Hematopoietic multipotent progenitor cell treated with erythropoietin and hydrocortisone succinate and interleukin-3 and kit ligand, for 8 days (in vitro differentiated cells): ENCODE results near the gene KCNA4.
"Not testable (repeated sequence)": the region's sequence is repeated elsewhere in the genome, so short reads cannot be mapped to it uniquely, and the experiment has no call there.

Experiments
- DNase-seq: peaks from one replicate; pipeline ENCODE4 v3.0.0-alpha.2; 2015

Gene KCNA4

DNA sequence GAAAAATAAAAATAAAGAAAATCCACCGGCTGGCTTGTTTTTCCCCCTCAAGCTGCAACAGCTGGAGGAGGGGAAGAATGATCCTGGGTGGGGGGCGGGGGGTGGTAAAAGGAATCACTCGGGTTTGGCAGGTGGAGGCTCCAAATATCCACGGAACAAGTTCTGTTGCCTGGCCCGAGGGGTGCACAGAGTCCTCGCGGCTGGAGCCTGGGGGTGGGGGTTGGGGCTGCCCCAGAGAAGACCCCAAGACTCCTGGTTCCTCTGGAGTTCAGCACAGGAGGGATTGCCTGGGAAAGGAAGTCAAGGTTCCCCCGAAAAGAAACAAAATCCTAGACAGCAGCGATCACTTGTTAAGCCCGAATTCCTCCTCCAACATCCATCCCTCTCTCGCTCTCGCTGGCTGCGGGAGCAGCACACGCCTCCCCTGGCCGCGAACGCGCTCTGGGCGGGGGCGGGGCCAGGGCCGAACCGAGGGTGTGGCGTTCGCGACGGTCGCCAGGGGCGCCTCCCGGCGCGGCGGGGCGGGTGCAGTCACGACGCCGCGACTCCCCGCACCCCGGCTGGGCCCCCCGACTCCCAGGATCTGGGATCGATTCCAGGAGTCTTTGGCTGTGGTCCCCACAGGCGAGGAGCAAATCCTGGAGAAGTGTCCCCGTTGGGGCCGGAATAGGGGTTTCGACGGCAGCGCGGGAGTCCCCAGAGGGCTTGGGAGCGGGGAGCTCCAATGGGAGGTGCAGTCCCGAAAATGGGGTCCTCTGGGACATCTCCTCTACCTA, at the start of gene KCNA4:
KCNA4 (minus strand) TSS at position 443 of the 776 bp plus-strand sequence. CDS start 4,352 bp downstream, outside the sequence.
- DNase-seq = no peak

DNA sequence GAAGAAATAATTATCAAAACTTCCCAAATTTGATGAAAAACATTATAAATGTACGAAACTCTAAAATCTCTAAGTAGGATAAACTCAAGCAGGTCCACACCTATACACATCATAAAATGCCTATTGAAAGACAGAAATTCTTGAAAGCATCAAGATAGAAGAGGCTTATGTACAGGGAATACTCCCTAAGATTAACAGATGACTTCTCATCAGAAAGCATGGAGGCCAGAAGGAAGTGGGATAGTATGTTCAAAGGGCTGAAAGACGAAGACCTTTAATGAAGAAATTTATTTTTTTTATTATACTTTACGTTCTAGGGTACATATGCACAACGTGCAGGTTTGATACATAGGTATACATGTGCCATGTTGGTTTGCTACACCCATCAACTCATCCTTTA, 45.3 kb upstream of the KCNA4 start:
- DNase-seq = no peak

DNA sequence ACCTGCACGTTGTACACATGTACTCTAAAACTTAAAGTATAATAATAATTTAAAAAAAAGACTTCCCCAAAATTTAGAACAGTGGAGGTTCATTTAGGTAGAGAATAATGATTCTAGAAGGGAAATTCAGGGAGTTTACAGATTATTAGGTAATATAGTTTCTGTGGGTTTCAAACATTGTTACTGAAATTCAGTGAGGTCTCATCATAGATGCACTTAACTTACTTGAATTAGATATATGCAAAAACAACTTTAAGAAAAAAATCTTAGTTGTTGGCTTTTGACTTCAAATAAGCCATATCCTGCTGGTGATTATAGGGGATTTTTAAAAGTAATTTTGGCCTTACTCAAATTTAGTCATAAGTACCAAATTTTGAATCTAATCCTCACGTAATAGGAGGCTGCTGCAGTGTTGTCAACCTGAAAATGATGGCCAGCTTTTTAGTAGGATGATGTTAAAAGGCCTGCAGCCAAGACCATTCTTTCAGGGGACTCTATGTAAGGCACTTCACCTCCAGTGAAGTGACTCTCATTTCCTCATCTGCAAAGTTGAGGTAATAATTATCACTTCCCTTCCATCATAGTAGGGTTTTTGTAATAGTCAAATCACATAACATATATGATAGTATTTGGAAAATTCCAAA, 42.5 kb upstream of the KCNA4 start:
- DNase-seq = no peak

DNA sequence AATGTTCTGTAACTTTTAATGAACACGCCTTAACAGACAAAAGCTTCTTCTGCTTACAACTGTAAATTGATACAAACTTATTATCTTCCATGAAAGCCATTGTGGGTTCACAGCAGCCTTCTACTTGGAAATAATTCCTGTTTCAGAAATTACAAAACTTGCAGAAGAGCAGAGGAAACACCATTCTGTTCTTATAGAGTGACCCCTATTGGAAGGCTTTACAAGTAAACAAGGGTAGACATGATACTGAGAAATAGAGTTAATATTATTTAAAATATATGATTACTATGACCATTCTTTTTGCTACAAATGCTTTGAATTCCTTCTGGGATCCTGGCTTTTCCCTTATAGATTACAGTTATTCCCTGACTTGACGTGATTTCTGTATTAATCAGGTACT, 32.4 kb upstream of the KCNA4 start:
- no peak for DNase-seq

DNA sequence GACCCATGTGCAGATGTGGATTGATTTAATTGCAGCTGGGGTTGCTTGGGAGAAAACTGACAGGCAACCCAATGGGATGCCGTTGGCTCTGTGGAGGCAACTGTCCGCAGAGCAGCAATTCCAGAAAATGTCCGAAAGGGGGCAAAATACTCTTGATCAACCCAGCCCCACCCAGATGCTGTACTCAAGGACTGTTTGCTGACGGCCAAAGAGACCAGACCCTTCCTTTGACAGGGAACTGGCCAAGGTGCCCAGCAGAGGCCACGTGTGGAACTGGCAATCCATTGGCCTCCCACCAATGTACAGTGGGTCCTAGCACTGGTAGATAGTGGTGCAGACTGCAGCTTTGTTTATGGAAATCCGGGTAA, 29.7 kb upstream of the KCNA4 start:
- no peak for DNase-seq

DNA sequence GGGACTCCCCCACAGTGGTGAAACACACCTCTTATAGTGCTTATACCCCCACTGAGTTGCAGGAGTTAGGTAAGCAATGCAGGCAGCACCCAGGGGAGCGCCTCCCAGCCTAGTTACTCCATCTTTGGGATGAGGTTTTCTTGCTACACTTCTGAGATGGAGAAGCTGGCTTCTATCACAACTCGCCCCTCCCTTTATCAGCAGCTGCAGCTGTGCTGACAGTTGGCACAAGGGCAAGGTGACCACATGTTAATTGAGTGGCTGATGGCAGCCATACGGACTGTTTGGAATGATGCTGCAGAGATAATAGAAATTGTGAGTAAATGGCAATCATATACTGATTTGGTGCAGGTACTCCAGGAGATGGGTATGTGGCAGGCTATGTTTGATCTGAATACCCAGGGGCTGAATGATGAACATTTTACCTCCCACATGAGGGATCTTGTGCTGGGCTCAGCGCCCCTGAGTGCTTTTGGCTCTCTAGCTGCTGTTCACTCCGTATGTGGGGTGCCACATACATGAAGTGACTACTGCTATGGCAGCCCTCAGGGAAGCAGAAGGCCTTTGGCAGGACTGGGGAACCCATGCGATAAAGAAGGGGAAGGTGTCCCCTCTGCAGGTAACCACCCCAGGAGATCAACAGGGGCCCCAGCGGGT, 29.2 kb upstream of the KCNA4 start:
- peak; percentile 6 for DNase-seq

DNA sequence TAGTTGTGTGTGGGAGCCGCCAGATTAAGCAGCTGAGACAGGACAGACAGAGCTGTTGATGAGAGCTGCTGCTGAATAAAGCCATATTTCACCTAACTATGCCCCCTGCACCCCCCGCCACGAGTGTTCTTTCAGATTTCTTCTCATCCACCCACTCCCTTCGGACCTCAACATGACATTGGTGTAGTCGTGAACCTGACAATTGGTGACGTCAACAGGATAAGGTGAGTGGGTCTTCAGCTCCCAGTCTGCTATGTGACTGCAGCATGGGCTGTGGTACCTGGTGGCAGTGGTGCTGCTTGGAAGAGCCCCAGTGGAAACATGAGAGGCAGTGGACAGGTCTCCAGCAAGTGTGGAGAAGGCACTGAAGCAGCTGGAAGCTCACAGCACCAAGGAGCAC, 28.3 kb upstream of the KCNA4 start:
- DNase-seq = no peak

DNA sequence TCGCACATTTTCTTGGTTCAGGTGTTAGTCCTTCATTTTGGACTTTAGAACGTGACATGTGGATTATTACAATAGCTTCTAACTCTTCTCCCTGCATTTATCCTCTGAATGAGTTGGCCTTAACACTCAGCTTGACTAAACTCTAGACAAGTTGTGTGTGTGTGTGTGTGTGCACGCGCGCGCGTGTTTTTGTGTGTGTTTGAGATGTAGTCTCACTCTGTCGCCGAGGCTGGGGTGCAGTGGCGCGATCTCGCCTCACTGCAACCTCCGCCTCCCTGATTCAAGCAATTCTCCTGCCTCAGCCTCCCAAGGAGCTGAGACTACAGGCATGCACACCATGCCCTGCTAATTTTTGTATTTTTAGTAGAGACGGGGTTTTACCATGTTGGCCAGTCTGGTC, 24.3 kb upstream of the KCNA4 start:
- DNase-seq = no peak

DNA sequence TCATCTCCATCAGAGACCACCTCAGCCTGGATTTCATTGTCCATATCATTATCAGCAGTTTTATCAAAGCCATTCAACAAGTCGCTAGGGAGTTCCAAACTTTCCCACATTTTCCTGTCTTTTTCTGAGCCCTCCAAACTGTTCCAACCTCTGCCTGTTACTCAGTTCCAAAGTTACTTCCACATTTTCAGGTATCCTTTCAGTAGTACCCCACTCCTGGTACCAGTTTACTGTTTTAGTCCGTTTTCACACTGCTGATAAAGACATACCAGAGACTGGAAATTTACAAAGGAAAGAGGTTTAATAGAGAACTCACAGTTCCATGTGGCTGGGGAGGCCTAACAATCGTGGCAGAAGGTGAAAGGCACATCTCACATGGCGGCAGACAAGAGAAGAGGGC, 17.9 kb upstream of the KCNA4 start:
- not testable (repeated sequence) for DNase-seq

DNA sequence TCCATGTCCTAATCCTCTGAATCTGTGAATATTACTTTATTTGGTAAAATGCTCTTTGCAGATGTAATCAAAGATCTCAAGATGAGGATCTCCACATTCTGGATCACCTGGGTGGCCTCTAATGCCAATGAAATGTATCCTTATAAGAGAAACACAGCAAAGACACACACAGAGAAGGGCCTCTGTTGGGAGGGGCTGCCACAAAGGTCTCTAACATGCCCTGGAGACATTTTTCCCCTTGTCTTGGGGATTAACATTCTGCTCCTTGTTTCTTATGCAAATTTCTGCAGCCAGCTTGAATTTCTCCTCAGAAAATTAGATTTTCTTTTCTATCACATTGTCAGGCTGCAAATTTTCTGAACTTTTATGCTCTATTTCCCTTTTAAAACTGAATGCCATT, 17.3 kb upstream of the KCNA4 start:
- not testable (repeated sequence) for DNase-seq

DNA sequence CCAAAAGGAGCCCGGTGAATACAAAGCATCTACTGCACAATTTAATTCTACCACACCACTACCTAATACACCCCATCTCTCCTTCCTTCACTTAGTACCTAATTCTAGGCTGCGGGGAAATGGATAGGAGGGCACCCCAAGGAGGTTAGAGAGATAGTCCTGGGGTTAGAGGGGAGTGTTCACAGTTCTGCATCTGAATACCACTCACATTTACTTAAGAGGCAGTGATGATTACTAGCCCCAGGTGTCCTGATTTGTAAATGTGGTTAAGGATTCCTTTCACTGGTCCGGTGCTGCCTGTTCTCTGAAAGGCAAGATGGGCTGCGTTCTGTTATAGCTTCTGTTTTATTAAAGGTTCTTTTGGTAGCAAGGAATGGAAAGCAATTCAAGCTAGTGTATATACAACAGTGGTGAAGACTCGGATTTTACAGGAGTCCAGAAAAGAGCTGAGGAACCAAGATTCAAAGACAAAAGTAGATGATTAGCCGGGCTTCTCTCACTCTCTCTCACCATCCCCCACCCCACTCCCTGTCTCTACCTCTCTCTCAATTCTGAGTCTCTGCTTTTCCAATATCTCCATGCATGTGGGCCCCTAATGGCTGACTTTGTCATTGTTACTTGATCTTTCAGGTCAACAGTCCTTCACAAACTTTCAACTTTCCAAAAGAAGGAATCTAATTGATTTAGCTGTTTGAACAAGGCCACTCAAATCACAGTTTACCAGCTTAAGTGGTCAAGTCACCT, 8.7 kb upstream of the KCNA4 start:
- DNase-seq = no peak

DNA sequence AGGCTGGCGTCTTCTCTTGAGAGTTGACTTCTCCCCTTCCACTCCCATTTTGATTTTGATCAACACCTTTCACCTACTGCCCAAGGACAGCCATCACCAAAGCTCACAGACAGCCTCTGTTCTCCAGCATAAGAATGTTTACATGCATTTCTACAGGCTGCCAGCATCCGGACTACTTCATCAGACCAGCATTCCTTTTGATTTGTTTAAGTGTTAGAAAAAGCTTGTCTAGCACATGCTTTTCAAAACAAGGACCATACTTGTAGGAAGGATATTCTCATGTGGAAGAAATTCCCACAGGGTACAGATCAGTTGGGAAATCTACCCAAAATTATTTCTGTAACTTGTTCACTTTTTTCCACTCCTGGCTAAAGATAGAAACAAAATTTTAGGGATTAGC, 6.2 kb upstream of the KCNA4 start:
- no peak for DNase-seq

DNA sequence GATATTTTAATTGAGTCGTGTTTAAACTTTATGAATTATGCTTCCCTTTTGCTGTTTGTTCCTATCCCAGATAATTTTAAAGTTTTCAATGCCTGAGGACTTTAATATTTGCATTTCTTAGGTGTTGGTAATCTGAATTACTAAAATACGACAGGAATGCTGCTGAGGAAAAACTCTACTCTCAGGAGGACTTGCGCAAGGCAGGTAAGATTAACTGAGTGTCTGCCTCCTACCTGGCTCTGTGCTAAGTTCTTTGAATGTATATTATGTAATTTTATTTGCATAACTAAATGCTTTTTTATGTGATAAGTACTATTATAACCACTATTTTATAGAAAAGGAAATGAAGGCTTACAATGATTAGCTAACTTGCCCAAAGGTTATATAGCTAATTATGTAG, 2.7 kb upstream of the KCNA4 start:
- no peak for DNase-seq

DNA sequence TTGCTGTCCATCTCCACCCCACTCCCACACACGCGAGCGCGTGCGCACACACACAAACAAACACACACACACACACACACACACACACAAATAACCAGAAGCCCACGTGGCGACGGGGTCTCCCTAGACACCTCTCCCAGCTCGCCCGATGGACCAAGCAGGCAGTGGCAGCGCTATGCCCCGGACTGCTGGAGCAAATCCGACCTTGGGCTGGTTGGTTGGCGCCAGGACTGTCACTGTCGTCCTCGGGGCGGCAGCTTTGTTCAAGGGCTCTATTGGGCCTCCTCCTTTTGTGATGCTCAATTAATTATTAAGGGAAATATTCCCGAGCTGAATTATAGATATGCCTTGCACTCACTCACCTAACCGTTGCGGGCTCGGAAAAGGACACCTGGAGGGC, 1.7 kb upstream of the KCNA4 start:
- DNase-seq = no peak

DNA sequence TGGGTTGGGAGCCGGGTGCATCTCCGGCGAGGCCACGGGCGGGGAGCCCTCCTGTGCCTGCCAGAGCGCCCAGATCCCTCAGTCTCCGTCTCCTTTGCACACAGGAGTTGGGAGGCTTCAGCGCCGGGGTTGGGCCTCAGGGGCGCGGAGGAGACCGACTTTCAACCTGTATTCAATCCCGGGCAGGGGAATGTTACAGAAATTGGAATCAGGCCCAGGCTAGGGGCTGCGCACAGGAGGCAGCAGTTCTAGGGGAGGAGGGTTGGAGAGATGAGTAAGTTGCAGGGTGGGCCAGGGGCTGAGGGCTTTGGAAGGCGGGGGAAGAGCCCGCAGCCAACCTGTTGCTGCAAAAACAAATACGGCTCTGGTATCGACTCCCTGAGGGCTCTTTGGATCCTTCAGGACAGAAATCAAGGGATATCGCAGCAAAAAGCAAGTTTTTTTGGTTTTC, 640 bp upstream of the KCNA4 start:
- no peak for DNase-seq

DNA sequence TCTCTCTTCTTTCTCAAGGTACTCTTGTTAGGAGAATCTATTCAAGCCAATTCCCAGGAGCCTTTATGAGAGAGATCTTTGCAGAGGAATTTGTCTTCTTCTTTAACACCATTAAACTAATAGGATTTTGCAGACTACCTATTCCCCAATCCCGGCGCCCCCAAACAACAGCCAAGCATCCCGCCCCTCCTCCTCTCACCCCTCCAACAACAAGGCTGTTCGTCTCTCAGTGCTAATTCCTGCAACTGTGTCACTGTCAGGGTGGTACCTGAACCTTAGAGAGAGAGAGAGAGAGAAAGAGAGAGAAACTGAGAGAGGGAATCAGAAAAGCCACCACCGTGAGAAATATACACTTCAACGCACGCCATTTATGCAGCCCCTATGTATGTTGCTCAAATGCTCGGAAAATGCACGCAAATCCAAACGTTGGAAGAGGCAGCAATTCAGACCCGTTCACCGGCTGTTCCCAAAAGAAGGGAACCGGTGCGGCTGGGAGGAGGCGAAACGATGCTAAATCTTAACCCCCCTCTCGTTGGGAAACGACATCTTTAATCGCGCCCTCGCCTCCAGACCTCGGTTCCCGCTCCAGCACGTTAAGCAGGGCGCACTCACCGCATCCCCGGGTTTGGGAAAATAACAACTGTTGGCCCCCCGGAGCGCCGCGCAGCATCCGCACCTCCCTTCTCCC, 961 bp downstream of the KCNA4 start:
- DNase-seq = no peak

DNA sequence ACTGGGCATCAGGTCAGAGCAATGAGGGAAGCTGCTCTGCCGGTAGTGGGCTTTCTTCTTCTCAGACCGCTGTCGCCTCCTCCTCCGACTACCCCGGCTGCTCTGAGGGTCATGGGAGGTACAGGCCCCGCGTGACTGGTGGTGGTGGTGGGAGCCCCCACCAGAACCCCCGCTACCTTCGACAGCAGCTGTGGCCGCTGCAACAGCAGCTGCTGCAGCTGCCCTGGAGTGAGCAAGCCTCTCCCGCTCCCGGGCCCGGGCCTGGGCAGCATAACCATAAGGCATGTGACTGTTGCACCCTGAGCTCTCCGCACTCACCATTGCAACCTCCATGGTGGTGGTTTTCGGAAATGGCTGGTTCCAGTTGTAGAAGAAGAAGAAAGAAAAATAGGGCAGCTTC, 4.5 kb downstream of the KCNA4 start:
- DNase-seq = no peak

DNA sequence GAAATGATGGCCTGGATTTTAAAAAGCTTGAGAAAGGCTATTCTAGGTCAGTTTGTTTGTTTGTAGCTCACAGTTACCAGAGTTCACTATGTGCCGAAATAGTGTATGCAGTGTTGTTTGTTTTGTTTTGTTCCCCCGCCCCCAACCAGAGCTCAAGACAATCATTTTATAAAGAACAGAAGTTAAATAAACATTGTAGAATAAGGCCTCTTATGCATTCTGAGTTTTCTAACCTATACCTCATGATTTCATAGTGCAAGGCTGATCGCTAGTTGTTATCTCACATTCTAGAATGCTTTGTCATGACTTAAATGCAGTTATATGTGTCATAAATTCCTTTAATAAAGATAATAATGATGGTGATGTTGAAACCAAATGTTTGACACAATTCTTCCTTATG, 7.8 kb downstream of the KCNA4 start:
- no peak for DNase-seq

DNA sequence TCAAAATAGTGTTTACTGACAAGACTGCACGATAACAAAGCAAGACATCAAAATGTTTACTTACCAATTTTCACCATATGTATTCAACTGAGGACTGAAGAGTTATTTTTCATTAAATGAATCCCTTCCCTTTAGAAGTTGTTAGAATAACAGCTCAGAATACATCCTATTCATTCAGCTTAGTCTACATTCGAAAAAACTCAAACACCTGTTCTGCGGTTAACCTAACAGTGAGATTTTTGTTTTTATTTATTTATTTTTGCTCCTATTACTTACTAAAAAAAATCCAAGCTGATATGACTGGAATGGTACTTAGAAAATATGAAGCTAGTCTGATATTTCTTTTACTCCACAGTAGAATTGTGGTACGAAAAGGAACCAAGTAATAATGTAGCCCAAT, 10.0 kb downstream of the KCNA4 start:
- DNase-seq = no peak

DNA sequence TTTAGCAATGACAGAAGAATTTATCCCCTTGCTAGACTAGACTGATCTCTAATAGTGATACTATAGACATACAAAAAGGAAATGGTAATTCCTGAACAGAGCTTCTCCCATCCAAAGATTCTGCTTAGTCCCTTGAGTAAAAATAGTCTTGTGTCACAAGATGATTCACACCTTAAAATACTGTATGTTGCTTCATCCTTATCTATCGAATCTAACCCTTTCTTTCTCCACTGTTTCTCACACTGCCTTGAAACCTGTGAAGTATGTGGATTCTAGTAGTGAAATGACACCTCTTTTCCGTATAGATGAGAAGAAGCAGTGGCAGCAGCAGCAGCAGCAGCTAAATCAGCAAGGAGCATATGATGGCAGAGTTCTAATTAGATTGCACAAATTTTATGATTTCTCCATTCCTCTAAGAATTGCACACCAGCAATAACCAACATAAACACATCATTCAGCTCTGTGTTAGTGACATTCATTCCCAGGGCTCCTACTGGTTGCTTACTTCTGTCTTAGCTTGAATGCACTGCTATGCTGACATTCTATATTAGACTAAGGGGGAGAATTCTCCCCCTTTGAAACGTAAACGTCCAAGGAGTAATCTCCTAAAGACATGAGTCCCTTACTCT, 14.6 kb downstream of the KCNA4 start:
- DNase-seq = no peak

DNA sequence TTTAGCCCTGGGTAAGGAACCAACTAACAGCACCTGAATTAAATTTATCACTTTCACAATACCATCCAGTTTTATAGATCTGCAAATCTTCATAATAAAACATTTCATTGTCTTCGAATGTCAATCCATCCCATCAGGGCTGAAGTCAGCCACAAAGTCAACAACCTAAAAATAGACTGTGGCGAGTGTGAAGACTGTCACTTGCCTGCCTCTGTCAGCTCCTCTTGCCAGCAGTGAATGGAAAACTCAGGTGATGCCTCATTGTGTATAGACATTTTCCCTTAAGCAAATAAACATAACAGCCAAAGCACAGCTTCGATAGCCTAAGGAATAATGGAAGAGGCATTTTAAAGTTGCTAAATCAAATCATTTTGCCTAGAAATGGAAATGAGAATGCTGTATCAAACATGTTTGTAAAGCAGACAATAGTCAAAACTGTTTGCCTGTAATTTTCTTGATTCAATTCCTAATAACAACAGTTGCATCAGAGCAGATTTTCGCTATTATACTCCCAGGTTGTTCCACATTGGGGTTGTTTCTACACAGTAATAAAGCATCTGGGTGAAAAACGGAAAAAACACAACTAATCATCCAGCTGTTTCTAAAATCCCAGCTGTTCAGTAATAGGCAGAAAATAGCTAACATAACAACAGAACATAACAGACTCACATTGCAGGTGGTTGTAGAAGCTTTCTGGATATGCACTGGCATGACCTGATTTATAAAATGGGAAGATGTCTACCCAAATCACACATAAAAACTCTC, 15.7 kb downstream of the KCNA4 start:
- DNase-seq = no peak

DNA sequence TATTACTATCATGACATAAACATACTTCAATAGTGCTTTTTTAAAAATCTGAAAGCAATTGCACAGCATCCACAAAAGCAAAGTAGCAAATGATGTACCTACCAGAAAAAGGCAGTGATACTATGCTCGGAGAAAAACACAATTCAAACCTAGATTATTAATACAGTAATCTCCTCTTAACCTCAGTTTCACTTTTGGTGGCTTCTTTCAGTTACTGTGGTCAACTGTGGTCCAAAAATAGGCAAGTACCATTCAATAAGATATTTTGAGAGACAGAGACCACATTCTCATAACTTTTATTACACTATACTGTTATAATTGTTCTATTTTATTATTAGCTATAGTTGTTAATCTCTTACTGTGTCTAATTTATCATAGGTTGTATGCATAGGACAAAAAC, 20.8 kb downstream of the KCNA4 start:
- DNase-seq = no peak
